Effector CD8-positive, alpha-beta T cell (primary cell): ENCODE data around the gene SHE.
A peak's percentile ranks its signal among the peaks of the same experiment; 100 is the strongest.
"Not testable (repeated sequence)": the region's sequence is repeated elsewhere in the genome, so short reads cannot be mapped to it uniquely, and the experiment has no call there.

Experiments
- DNase-seq: peaks from one replicate; lab custom pipeline; 2025; lab: John Stamatoyannopoulos, UW
- total RNA-seq, 4 experiments: gene quantifications; one replicate each; lab custom pipeline; 2026; lab: John Stamatoyannopoulos, UW

The SHE gene
- total RNA-seq: 0 to 0.35 (median 0) reads per million in 4 experiments

- DNase-seq: peak; percentile 3
These were observed at the start of gene SHE, which contains the start of gene TDRD10 for GRCh38 chr1:154502066-154502743. TSS of gene SHE (minus strand) at chr1:154502412. CDS start at chr1:154502026, 386 bp downstream. TSS of gene TDRD10 (plus strand) at chr1:154502219. CDS start at chr1:154506904, 4,685 bp downstream.

- no peak for DNase-seq
These were observed 49.3 kb upstream of the SHE start for GRCh38 chr1:154551474-154551873.

GRCh38 chr1:154550657-154551056 is 48.4 kb upstream of the SHE start:
- DNase-seq: no peak

- DNase-seq: no peak
These were observed 47.9 kb upstream of the SHE start for GRCh38 chr1:154550070-154550469.

GRCh38 chr1:154549202-154549770 is 47.1 kb upstream of the SHE start:
- DNase-seq: no peak

GRCh38 chr1:154548028-154548427 is 45.8 kb upstream of the SHE start:
- DNase-seq: no peak

GRCh38 chr1:154547105-154547732 is 45.0 kb upstream of the SHE start:
- DNase-seq: no peak

- DNase-seq: peak; percentile 18
These were observed 44.3 kb upstream of the SHE start for GRCh38 chr1:154546264-154547063.

- no peak for DNase-seq
These were observed 39.0 kb upstream of the SHE start for GRCh38 chr1:154541231-154541630.

GRCh38 chr1:154539486-154540483 is 37.6 kb upstream of the SHE start:
- no peak for DNase-seq

GRCh38 chr1:154536570-154536969 is 34.4 kb upstream of the SHE start:
- no peak for DNase-seq

- no peak for DNase-seq
These were observed 32.0 kb upstream of the SHE start for GRCh38 chr1:154533952-154534844.

GRCh38 chr1:154531950-154532349 is 29.7 kb upstream of the SHE start:
- not testable (repeated sequence) for DNase-seq

GRCh38 chr1:154529308-154529707 is 27.1 kb upstream of the SHE start:
- no peak for DNase-seq

- DNase-seq: no peak
These were observed 25.0 kb upstream of the SHE start for GRCh38 chr1:154527192-154527591.

- no peak for DNase-seq
These were observed 22.7 kb upstream of the SHE start for GRCh38 chr1:154524881-154525280.

- no peak for DNase-seq
These were observed 19.5 kb upstream of the SHE start for GRCh38 chr1:154521695-154522094.

GRCh38 chr1:154520333-154520732 is 18.1 kb upstream of the SHE start:
- no peak for DNase-seq

- no peak for DNase-seq
These were observed 17.4 kb upstream of the SHE start for GRCh38 chr1:154519591-154519991.

- no peak for DNase-seq
These were observed 15.4 kb upstream of the SHE start for GRCh38 chr1:154517661-154518060.
